Stimulated activated CD4-positive, alpha-beta T cell treated with anti-CD3 and anti-CD28 coated beads, Interleukin-1b, Interleukin-23, amount 100 ng/mL, for 48 hours (primary cell): ENCODE results near the gene FAM89B.

Experiments
- DNase-seq: peaks from one replicate; pipeline ENCODE4 v3.0.0-alpha.2; 2020

The FAM89B gene

DNA sequence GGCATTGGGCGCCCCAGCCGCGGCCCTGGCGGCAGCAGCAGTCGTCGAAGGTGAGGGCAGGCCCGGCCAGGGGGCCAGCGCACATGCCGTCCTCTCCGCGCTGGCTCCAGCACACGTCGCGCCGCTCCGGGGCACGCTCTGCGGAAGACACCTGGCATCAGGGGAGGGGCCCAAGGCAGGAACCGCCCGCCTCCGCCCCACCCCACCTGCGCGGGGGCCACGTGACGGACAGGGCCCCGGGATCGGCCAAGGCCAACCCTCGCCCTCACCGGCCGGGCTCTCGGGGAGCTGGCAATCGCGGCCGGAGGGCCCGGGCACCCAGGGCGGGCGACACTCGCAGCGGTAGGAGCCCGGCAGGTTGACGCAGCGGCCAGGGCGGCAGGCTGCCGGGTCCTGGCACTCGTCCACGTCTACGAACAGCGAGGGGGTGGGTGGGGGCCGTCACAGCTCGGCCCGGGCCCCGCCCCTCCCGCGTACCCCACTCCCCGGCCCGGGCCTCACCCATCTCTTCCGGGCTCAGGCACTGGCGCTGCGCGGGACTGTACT is 32.5 kb upstream of the FAM89B start:
- DNase-seq: no peak

DNA sequence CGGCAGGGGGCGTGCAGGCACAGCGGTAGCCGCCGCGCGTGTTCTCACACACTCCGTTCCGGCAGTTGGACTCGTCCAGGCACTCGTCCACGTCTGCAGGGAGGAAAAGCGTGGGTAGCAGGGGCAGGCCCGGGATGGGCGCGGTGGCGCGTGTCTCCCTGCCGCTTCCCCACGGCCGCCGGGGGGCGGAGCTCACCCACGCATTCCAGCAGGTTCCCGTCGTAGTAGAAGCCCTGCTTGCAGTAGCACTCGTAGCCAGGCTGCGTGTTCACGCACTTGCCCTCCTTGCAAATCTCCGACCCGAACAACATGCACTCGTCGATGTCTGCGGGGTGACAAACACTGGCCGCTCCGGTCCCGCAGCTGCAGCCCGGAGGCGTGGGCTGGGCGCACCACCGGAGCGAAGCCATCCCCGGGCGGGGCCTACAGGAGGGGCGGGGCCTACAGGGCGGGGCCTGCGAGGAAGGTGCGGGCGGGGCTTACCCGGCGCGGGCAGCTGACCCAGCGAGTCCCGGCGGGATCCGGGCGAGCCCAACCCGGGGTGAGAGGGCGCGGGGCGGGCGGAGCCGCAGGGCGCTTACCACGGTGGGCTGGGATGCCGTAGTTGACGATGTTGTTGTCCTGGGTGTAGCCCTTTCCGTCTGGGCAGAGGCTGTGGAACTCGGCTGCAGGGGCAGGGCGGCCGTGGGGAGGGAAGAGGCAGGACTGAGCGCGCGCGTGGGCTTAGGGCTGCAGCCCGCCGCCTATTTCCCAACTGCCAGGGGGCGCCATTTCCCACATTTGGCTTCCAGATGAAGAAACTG is 31.8 kb upstream of the FAM89B start:
- DNase-seq: peak; percentile 89

DNA sequence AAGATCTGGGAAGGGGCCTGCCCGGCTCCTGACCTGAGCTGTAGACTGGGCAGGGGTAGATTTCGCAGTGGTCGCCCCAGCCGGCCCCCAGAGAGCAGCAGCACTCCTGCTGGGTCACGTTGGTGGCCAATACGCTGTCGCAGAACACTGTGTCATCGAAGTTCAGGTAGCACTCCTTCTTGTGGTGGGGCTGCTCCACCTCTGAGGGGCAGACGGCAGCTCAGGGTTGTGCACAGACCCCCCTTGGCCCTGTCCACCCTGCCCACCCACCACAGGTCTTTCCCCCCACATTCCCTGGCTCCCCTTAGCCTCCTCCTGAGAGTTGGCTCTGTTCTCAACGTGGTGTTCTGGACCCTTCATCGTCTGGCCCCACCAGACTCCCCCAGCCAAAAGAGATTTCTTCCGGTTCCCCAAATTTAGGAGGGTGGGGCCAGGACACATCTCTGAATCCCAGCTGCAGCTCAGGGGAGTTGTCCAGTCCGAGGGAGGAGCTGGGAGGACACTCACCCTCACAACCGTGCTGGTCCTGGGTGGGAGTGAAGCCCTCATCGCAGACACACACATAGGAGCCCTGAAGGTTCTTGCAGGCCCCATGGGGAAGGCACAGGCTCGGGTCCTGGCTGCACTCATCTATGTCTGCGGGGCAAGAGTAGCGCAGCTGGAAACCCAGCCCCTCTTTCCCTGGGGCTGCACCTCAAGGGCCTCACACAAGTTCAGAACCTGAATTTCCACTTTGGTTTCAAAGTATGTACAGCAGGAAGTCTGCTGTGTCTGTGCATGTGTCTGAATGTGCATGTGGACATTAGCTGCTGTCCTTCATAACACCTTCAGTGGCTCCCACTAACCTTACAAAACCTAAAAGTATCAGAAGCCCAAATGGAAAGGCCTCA is 31.0 kb upstream of the FAM89B start:
- no peak for DNase-seq

DNA sequence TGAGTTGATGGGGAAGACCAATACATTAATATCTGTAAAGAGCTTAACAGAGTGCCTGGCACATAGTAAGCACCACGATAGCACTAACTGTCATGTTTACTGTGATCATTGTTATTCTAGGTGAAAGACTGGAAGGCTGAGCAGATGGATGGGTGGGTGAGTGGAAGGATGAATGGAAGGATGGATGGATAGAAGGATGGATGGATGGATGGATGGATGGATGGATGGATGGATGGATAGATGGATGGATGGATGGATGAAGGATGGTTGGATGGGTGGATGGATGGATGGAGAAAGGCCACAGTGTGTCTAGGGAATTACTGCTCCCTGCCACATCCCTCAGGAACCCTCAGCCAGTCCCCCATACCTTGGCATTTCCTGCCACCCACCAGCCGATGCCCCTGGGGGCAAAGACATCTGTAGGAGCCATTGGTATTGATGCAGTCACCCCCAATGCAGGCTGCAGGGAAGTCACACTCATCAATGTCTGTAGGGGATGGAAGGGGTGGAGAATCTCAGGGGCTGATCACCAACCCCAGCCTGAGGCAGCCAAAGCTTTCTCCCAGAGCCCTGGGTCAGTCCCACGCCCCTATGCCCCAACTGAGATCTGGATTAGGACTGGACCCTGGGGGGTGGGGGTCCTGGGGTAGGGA is 29.5 kb upstream of the FAM89B start:
- no peak for DNase-seq

DNA sequence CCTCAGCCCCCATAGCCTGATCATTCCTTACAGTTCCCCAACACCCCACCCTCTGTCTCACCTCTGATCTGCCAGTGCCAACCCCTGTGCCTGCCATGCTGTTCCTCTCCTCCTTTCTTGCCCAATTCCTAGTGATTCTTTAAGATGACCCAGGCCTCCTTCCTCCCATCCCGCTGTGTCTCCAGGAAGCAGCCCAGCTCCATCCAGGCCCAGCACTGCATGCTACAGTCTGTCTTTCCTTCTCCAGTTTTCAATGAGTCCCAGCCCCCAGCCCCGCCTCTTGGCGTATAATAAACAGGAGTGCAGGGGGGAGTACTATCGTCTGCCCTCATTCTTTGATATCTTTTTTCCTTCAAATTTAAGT is 26.5 kb upstream of the FAM89B start:
- DNase-seq: no peak

DNA sequence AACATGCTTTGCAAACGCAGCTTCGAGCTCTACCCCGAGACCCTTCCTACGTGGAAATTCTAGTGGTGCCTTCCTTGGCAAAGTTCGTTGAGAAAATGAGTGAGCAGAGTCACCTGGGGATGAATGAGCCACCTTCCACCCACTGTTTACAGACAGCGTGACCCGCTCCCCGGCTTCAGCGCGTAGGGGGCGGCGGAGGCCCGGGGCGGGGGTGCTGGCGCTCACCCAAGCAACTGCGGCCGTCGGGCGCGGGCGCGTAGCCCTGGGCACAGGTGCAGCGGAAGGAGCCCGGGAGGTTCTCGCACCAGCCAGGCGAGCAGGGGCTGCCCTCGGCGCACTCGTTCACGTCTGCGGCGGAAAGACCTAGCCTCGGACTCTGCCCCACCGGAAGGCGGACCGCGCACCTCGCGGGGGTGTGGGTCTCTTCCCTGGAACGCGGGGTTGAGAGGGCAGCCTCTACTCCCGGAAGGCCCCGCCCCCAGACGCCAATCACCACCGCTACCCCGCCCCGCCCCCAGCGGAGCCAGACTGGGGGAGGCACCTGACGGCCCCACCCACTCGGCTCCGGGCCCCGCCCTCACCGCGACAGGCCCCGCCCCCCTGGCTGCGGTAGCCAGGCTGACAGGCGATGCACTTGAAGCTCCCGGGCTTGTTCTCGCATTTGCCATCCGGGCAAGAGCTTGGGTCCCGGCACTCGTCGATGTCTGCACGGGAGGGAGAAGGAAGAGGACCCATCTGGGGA is 25.9 kb upstream of the FAM89B start:
- peak; percentile 97 for DNase-seq

DNA sequence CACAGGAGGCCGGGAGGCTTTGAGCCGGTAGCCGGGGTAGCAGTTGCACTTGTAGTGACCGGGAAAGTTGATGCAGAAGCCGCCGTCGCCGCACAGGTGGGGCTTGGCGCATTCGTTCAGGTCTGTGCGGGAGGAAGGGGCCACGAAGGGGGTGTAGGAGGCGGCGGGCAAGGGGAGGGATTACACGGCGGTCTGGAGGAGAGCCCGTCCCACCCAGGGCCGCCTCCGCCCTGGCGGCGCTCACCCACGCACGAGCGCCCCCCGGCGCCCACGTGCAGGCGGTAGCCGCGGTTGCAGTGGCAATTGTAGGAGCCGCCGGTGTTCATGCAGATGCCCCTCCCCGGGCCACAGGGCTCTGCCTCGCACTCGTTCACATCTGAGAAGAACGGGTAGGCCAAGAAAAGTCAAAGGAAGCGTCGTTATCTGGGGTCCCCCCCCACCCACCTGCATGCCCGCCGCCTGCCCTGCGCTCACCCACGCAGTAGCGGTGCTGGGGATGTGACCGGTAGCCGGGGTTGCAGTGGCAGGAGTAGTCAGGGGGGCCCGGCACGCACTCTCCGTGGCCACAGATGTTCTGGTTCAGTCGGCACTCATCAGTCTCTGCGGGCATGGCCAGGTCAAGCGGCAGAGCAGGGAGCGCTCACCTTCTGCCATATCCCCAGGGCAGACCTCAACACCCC is 24.8 kb upstream of the FAM89B start:
- no peak for DNase-seq

DNA sequence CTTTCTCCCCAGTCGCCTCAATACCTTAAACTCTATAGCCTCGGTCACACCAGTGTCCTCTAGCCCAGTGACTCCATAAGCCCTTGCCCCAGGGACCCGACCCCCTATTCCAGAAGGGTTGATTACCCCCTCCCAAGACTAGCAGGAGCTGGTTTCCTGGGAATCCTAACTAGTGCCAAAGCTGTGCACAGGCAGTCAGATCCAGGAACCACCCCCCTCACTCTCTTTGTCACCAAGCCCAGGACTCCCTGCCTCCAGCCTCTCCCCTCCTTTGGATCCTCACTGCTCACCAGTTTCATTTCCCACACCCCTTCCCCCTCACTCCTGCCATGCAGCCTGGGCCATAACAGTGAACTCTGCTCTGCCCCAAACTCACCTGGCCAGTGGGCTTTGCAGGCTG is 23.9 kb upstream of the FAM89B start:
- DNase-seq: no peak

DNA sequence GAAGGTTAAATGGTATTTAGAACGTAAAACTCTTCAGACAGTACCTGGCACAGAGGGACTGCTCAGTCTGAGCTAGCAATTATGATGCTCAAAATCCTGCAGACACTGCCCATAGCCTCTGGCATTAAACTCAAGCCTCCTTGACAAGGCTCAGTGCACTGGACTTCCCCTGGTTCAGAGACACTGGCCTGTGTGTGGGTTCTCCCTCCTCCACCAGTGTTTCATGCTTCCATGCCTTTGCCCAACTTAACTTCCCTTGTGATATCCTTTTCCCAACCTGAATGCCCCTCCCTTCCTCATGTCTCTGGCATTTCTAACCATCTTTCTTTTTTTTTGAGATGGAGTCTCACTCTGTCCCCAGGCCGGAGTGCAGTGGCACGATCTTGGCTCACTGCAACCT is 23.2 kb upstream of the FAM89B start:
- DNase-seq: no peak

DNA sequence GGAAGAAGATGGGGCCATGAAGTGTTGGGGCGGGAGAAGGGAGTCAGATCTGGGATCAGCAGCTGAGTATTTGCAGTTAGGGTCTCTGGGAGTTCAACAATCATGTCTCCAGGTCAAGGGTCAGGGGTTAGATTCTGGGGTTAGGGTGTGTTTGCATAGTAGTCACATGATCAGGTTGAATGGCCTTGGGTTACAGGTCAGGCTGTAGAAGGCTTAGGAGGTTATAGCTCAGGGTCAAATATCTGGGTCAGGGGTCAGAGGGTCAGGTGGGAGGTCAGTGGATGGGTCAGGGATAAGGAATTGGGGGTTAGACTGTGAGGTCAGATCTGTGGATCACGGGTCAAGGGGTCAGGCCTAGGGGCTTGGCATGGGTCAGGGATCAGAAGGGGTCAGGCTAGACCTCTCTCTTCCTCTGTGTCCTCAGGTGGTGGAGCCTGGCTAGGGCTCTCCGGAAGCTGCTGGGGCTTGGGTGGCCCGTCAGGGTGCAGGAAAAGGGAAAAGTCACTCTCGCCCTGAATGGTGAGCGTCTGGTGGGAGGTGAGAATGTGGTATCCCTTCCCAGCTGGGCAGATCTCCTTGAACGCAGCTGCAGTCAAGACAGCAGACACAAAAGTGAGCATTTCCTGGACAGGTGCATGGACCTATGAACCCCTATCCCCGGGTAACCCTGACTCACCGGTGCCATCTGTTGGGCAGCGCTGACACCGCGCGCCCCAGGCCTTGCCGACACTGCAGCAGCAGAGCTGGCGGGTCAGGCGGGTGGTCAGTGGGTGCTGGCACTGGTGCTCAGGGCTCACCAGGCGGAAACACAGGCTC is 20.6 kb upstream of the FAM89B start:
- DNase-seq: peak; percentile 44

DNA sequence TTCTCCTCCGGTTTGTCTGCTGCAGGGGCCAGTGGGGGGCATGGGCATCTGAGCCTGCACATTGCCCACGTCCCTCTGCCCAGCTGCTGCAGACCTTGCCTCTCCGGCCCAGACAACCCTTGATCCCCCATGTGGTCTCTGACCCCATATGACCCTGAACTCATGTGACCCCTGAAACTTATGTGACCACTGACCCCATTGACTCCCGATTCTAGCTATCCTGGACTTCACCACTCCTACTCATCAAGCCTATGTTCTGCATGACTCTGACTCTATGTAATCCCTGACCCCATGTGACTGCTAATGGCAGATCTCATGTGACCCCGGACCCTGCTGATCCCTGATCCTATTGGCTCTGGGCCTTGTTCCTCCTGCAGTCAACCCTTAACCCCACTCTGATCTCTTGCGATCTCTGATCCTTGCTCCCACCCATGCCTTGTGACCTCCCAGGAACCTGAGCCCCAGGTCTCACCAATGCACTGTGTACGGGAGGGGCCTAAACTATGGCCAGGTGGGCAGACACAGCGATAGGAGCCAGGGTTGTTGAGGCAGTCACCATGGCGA is 19.9 kb upstream of the FAM89B start:
- DNase-seq: no peak

DNA sequence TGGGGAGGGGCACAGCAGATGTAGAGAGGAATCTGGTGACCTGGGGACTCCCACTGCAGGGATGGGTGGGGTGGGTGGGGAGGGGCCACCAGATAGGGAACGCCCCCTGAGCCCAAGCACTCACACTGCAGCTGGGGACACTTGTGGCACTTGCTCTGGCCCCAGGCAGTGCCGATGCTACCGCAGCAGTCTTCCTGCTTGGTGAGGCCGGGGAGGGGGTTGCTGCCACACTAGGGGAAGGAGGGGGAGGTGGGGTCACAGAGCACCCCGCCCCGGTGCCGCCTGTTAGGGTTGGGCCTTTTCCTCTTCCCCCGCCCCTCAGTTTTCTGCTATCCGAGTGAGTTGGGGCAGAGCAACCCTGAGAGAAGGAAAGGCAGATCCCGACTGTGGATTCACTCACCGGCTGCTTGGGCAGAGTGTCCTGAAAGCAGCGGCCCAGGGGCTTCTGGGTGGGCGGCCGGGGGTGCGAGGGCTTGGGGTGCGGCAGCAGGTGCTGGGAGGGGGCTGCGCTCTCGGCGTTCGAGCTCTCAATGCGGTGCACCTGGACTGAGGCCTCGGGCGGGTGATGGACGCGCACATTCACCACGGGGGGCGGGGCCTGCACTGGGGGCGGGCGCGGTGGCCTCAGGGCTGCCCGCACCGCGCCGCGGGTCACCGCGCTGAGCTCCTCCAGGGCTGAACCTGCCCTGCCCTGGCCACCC is 18.9 kb upstream of the FAM89B start:
- peak; percentile 70 for DNase-seq

DNA sequence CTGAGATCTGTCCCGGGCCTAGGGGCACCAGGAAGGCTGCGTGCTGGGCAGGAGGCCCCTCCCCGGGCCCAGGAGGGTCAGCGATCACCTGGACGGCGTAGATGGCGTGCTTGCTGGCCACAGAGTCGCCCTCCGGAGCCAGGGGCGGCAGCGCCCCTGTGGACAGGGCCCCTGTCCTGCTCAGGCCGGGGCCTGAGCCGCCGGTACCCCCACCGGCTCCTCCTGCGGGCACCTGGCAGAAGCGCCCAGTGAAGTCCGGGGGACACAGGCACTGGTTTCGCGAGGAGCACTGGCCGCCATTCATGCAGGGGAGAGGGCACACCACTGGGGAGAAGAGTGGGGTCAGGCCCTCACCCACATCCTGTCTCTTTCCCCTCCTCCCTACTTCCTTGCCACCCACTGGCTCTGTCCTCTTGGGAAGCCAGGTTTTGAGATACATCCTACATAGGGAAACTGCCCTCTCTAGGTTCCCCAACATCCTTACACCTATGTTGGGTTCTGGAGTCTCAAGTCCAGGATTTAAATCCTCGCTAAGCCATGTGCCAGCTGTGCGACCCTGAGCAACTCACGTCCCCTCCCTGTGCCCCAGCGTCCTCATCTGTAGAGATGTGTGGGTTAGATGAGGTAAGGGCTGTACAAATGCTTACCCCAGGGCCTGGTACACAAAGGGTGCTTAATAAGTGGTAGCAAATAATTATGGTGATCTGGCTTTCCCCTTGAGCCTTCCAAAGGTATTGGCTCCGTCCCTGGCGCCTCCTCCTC is 18.1 kb upstream of the FAM89B start:
- no peak for DNase-seq

DNA sequence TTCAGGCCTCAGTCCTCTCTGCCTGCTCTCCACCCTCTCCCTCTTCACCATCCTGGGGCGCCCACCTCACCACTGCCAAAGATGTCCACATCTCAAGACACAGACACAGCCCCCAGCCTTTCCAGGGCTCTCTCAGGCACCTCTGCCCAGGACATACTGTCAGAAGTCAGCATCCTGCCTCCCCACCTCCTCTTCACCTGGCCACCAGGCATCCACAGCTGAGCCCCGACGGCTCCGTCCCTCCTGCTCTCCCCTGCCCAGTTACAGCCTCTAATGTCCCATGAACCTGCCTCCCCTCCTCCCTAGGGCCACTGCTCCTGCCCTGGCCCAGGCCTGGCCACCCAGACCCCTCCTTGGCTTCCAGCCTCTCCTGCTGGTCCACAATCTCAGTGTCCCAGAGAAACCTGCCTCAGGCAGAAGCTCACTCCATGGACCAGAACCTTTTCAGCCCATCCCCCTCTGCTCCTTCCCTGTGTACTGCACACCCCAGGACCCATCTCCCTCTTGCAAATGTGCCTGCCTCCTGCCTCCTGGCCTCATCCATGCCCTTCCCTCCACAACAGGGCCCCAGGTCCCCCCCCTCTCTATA is 17.4 kb upstream of the FAM89B start:
- no peak for DNase-seq

DNA sequence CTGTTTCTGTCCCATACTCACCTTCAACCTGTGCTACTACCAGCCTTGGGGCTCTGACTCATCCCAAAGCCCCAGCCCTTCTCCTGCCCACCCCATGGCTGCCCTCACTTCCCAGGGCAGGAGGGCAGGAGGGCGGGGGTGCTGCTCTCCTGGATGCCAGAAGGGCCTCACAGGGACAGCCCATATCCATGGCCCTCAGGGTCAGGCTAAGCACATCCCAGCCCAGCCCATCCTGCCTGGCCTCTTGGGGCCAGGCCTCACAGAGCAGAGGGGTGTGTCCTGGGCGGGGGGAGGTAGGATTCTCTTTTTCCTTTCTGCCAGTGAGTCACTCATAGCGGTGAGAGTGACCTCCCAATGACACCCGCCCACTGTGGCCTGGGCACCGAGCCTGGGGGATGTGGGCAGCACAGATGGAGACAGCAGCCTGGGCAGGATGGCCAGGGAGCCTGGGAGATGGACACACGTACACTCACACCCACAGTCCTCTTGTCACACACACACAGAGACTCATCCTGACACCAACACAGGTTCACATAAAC is 16.6 kb upstream of the FAM89B start:
- DNase-seq: no peak

DNA sequence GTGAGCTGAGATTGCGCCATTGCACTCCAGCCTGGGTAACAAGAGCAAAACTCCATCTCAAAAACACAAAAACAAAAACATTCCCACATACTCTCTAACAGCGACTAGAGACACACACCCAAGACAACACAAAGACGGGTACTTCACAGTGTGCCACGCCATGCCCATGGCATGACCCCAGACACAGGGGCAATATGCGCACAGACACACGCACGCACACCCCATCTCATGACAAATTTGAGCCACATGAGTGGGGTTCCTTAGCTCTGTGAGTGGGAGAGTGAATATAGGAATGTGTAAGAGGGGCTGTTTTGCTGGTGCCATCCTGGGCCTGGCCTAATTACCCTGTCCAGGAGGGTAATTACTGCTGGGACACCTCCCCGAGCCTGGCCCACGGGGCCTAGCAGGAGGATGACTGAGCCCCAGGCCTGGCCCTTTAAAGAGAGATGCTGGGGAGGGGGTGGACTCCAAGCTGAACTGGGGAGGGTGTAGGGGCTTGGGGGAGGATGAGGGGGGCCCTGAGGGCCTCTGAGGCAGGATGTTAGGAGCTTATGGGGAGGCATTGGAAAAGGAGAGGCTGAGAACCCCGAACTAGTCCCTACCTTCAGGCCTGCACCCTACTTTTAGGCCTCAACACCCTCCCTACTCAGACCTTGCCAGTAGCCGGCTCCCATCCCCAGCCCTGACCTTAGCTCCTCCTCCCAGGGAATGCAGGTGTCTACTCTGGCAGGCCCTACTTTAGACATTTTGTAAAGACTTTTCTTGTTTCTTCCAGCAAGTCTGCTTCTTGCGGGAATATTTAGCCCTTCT is 15.7 kb upstream of the FAM89B start:
- no peak for DNase-seq

DNA sequence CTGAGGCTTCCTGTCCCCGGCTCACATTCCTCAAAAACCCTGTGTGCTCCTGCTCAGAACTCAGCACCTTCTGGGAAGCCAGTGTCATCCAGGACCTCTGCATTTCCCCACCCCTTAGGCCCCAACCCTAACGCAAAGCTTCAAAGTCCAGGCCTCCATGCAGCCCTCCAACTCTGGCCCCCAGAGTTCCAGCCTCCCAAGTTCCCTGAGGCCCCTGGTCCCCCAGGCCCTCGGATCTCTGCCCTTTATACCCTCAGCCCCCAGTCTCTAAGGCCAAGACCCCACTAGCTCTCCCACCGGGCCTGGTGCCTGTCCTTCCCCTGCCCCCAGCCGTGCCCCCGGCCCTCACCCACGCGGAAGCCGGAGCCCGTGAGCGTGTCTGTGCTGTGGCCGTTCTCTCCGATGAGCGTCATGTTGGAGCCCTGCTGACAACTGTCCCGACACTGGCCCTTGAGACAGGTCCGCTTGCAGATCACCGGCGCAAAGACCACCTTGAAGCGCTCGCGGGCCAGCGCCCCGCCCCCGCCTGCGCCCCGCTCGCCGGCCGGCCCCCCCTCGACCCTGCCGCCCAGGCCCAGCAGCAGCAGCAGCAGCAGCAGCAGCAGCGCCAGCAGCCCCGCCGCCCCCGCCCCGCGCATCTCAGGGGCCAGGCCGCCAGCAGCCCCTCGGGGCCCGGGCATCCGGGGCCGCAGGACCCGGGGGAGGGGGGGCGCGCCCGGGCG is 14.9 kb upstream of the FAM89B start:
- no peak for DNase-seq
